ENCODE data around the gene KCNV2.
A peak's percentile ranks its signal among the peaks of the same experiment; 100 is the strongest.
"Not testable (repeated sequence)": the region's sequence is repeated elsewhere in the genome, so short reads cannot be mapped to it uniquely, and the experiment has no call there.

Gene KCNV2

GRCh38 chr9:2717385-2717784 is at the start of gene KCNV2:
TSS of gene KCNV2 (plus strand) at chr9:2717510. CDS start at chr9:2717740, 230 bp downstream.
- no peak for DNase-seq

- DNase-seq, result no peak
Measured at GRCh38 chr9:2673161-2673560, 44.1 kb upstream of the KCNV2 start.

GRCh38 chr9:2674141-2674824 is 43.0 kb upstream of the KCNV2 start:
- no peak for DNase-seq

GRCh38 chr9:2675834-2676233 is 41.5 kb upstream of the KCNV2 start:
- DNase-seq, result no peak

- DNase-seq, result no peak
Measured at GRCh38 chr9:2676466-2676865, 40.8 kb upstream of the KCNV2 start.

GRCh38 chr9:2677915-2678889 is 39.1 kb upstream of the KCNV2 start:
- DNase-seq, result no peak

GRCh38 chr9:2679011-2679410 is 38.3 kb upstream of the KCNV2 start:
- DNase-seq, result no peak

GRCh38 chr9:2681981-2682380 is 35.3 kb upstream of the KCNV2 start:
- no peak for DNase-seq

- no peak for DNase-seq
Measured at GRCh38 chr9:2686911-2687310, 30.4 kb upstream of the KCNV2 start.

GRCh38 chr9:2688636-2689035 is 28.7 kb upstream of the KCNV2 start:
- no peak for DNase-seq

GRCh38 chr9:2691212-2691611 is 26.1 kb upstream of the KCNV2 start:
- peak; percentile 8 for DNase-seq

GRCh38 chr9:2691626-2692025 is 25.7 kb upstream of the KCNV2 start:
- DNase-seq, result peak; percentile 54

- DNase-seq, result no peak
Measured at GRCh38 chr9:2693056-2693455, 24.3 kb upstream of the KCNV2 start.

GRCh38 chr9:2697492-2697891 is 19.8 kb upstream of the KCNV2 start:
- no peak for DNase-seq

- DNase-seq, result no peak
Measured at GRCh38 chr9:2700398-2700797, 16.9 kb upstream of the KCNV2 start.

- DNase-seq, result no peak
Measured at GRCh38 chr9:2700909-2701550, 16.3 kb upstream of the KCNV2 start.

GRCh38 chr9:2704504-2704903 is 12.8 kb upstream of the KCNV2 start:
- DNase-seq, result no peak

GRCh38 chr9:2707256-2707655 is 10.1 kb upstream of the KCNV2 start:
- not testable (repeated sequence) for DNase-seq

GRCh38 chr9:2709645-2710101 is 7.6 kb upstream of the KCNV2 start:
- DNase-seq, result no peak

- DNase-seq, result no peak
Measured at GRCh38 chr9:2711716-2712115, 5.6 kb upstream of the KCNV2 start.

GRCh38 chr9:2718001-2718697 is 839 bp downstream of the KCNV2 start:
- DNase-seq, result no peak

GRCh38 chr9:2718698-2719033 is 1.4 kb downstream of the KCNV2 start:
- no peak for DNase-seq

GRCh38 chr9:2720179-2720654 is 2.9 kb downstream of the KCNV2 start:
- DNase-seq, result no peak

Measured in fibroblast of upper back skin (primary cell).